Measurements from ENCODE around the gene RFC1. TPM values are rescaled to one million over a fixed set of nuclear protein-coding genes. Genes with fewer than 3 reads are reported as not detected.

Gene RFC1
- polyA plus RNA-seq, 1 donor from 2014 or later = 20.7 TPM

DNA sequence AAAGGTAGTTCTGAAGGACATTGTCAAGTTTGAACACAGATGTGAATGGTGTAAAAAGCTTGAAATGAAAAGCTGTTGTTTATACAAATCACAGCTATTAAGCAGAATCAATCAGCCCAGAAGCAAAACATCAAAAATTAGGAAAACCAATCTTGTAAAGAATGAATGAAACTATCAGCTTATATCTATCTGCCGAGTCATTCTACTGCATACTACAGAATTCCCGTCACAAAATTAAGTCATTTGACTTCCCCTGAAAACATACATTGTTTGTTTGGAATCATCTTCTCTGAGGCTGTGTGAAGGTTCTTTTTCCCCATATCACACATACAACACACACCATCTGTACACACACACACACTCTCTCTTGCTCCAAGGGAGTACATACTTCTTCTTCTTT lies 80.3 kb downstream of the RFC1 start:
- Histone ChIP-seq H3F3A (ENCODE audit: insufficient read depth, low read length, poor library complexity, severe bottlenecking) (no peaks in the 10 kb centered on the region), H3K4me3 (ENCODE audit: low read length) (no peak overlapping the region), H3K4me2 (ENCODE audit: low read length) (no peak overlapping the region), H3K9me2 (ENCODE audit: insufficient read depth, low read length) (no peaks in the 10 kb centered on the region), H3K27ac (ENCODE audit: low read length) (no peak overlapping the region), H2AFZ (ENCODE audit: low read depth, low read length) (no peak overlapping the region), H4K20me1 (ENCODE audit: insufficient read depth) (no peaks in the 10 kb centered on the region), H3K36me3 (ENCODE audit: insufficient read depth, low read length) (no peaks in the 10 kb centered on the region), H3K27me3 (ENCODE audit: insufficient read depth, low read depth, low read length) (no peaks in the 10 kb centered on the region), H3K9me3 (ENCODE audit: low read length) (no peaks in the 10 kb centered on the region), H3K9ac (ENCODE audit: low read length) (no peak overlapping the region), H3K79me2 (replicated peaks; ENCODE audit: insufficient read depth, low read length) (no peaks in the 10 kb centered on the region)
- TF ChIP-seq EZH2 (IDR thresholded peaks at IDR 0.05; ENCODE audit: borderline replicate concordance, insufficient read depth, low read length, poor library complexity, severe bottlenecking) (no peak), EP300 (conservative IDR thresholded peaks at IDR 0.05; ENCODE audit: poor library complexity, severe bottlenecking) (no peak), TAF1 (IDR thresholded peaks at IDR 0.05; ENCODE audit: low read depth) (no peak), POLR2AphosphoS5 (IDR thresholded peaks at IDR 0.05) (no peak), MXI1 (conservative IDR thresholded peaks at IDR 0.05; ENCODE audit: poor library complexity, severe bottlenecking) (no peak)
- TF ChIP-seq, protein P1, sequence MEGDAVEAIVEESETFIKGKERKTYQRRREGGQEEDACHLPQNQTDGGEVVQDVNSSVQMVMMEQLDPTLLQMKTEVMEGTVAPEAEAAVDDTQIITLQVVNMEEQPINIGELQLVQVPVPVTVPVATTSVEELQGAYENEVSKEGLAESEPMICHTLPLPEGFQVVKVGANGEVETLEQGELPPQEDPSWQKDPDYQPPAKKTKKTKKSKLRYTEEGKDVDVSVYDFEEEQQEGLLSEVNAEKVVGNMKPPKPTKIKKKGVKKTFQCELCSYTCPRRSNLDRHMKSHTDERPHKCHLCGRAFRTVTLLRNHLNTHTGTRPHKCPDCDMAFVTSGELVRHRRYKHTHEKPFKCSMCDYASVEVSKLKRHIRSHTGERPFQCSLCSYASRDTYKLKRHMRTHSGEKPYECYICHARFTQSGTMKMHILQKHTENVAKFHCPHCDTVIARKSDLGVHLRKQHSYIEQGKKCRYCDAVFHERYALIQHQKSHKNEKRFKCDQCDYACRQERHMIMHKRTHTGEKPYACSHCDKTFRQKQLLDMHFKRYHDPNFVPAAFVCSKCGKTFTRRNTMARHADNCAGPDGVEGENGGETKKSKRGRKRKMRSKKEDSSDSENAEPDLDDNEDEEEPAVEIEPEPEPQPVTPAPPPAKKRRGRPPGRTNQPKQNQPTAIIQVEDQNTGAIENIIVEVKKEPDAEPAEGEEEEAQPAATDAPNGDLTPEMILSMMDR (IDR thresholded peaks at IDR 0.05; ENCODE audit: poor library complexity, severe bottlenecking) = no peak
- TF ChIP-seq, protein P2, sequence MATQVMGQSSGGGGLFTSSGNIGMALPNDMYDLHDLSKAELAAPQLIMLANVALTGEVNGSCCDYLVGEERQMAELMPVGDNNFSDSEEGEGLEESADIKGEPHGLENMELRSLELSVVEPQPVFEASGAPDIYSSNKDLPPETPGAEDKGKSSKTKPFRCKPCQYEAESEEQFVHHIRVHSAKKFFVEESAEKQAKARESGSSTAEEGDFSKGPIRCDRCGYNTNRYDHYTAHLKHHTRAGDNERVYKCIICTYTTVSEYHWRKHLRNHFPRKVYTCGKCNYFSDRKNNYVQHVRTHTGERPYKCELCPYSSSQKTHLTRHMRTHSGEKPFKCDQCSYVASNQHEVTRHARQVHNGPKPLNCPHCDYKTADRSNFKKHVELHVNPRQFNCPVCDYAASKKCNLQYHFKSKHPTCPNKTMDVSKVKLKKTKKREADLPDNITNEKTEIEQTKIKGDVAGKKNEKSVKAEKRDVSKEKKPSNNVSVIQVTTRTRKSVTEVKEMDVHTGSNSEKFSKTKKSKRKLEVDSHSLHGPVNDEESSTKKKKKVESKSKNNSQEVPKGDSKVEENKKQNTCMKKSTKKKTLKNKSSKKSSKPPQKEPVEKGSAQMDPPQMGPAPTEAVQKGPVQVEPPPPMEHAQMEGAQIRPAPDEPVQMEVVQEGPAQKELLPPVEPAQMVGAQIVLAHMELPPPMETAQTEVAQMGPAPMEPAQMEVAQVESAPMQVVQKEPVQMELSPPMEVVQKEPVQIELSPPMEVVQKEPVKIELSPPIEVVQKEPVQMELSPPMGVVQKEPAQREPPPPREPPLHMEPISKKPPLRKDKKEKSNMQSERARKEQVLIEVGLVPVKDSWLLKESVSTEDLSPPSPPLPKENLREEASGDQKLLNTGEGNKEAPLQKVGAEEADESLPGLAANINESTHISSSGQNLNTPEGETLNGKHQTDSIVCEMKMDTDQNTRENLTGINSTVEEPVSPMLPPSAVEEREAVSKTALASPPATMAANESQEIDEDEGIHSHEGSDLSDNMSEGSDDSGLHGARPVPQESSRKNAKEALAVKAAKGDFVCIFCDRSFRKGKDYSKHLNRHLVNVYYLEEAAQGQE (IDR thresholded peaks at IDR 0.05; ENCODE audit: borderline replicate concordance) = no peak

DNA sequence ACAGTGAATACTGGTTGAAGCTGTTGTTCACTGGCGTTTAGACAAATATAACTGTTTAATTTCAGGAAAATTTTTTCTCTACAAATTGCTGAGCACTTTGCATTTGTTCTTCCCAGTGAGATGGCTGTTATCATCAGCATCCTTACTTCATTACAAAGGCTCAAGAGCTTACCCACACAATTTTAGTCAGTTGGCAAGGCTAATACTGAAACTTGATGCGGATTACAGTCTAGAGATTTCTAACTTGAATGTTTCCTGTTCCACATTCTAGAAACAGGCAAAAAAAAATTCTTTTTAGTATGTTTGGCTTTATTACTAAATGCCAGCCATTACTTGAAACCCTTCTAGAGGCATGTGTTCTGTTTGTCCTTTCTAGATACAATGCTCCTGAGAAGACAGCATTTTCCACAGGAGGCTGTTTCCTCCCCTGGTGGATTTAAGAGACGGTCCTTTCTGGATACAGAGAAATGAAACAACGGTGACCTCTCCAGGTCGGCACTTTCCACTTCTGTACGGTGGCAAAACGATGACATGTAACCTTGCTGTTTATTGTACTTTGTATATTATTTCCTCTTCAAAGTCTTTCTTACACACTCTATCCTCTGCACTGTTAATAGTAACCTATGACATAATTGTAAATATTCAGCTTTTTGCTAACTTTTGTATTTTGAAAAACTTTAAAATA lies 80.9 kb downstream of the RFC1 start:
- H3K79me2 ChIP-seq (replicated peaks; ENCODE audit: insufficient read depth, low read length) = no peaks in the 10 kb centered on the region
- no peak overlapping the region for H3K27ac ChIP-seq (ENCODE audit: low read length)
- no peak for TF ChIP-seq POLR2AphosphoS5 (IDR thresholded peaks at IDR 0.05)
- TF ChIP-seq, protein P1 (IDR thresholded peaks at IDR 0.05; ENCODE audit: poor library complexity, severe bottlenecking) = no peak
- TF ChIP-seq MXI1 (conservative IDR thresholded peaks at IDR 0.05; ENCODE audit: poor library complexity, severe bottlenecking) = no peak
- TF ChIP-seq RAD21 (conservative IDR thresholded peaks at IDR 0.05) = no peak
- TF ChIP-seq, protein P2 (IDR thresholded peaks at IDR 0.05; ENCODE audit: borderline replicate concordance) = no peak
- no peak for TF ChIP-seq EZH2 (IDR thresholded peaks at IDR 0.05; ENCODE audit: borderline replicate concordance, insufficient read depth, low read length, poor library complexity, severe bottlenecking)
- no peak for TF ChIP-seq TAF1 (IDR thresholded peaks at IDR 0.05; ENCODE audit: low read depth)
- no peak for TF ChIP-seq SMC3 (conservative IDR thresholded peaks at IDR 0.05; ENCODE audit: poor library complexity)
- TF ChIP-seq EP300 (conservative IDR thresholded peaks at IDR 0.05; ENCODE audit: poor library complexity, severe bottlenecking) = no peak
- no peaks in the 10 kb centered on the region for H3K36me3 ChIP-seq (ENCODE audit: insufficient read depth, low read length)
- H2AFZ ChIP-seq (ENCODE audit: low read depth, low read length) = no peak overlapping the region
- no peaks in the 10 kb centered on the region for H3K9me3 ChIP-seq (ENCODE audit: low read length)
- no peak overlapping the region for H3K4me3 ChIP-seq (ENCODE audit: low read length)
- H3K4me2 ChIP-seq (ENCODE audit: low read length) = no peak overlapping the region
- H3K27me3 ChIP-seq (ENCODE audit: insufficient read depth, low read depth, low read length) = no peaks in the 10 kb centered on the region
- H3K9me2 ChIP-seq (ENCODE audit: insufficient read depth, low read length) = no peaks in the 10 kb centered on the region
- H4K20me1 ChIP-seq (ENCODE audit: insufficient read depth) = no peaks in the 10 kb centered on the region
- H3F3A ChIP-seq (ENCODE audit: insufficient read depth, low read length, poor library complexity, severe bottlenecking) = no peaks in the 10 kb centered on the region
- no peak overlapping the region for H3K9ac ChIP-seq (ENCODE audit: low read length)

Data from neural cell (in vitro differentiated cells).